Fibroblast of skin of back (primary cell): Measurements from ENCODE around the gene DYNC2LI1. TPM values are rescaled to one million over a fixed set of nuclear protein-coding genes. Genes with fewer than 3 reads are reported as not detected.

Source experiments
- DNase-seq: peaks from one replicate; pipeline ENCODE4 v3.0.0-alpha.2; 2013
- polyA plus RNA-seq, 2 experiments: library from polyadenylated mRNA; unstranded; fragments of 120-200 nt; gene quantifications; one replicate each; pipeline ENCODE4 v1.2.1, GENCODE V29; 2013; ENCODE audit not compliant: insufficient read length in 2 of 2

Gene DYNC2LI1
- polyA plus RNA-seq (2013, experiment 1 of 2; ENCODE audit: insufficient read length) = 9.2 TPM
- 12.6 TPM for polyA plus RNA-seq (2013, experiment 2 of 2; ENCODE audit: insufficient read length)

- DNase-seq = peak; percentile 92
Observed at GRCh38 chr2:43773876-43774613, at the start of gene DYNC2LI1. TSS of gene DYNC2LI1 (plus strand) at chr2:43774039. CDS start at chr2:43774139, 100 bp downstream.

DNA sequence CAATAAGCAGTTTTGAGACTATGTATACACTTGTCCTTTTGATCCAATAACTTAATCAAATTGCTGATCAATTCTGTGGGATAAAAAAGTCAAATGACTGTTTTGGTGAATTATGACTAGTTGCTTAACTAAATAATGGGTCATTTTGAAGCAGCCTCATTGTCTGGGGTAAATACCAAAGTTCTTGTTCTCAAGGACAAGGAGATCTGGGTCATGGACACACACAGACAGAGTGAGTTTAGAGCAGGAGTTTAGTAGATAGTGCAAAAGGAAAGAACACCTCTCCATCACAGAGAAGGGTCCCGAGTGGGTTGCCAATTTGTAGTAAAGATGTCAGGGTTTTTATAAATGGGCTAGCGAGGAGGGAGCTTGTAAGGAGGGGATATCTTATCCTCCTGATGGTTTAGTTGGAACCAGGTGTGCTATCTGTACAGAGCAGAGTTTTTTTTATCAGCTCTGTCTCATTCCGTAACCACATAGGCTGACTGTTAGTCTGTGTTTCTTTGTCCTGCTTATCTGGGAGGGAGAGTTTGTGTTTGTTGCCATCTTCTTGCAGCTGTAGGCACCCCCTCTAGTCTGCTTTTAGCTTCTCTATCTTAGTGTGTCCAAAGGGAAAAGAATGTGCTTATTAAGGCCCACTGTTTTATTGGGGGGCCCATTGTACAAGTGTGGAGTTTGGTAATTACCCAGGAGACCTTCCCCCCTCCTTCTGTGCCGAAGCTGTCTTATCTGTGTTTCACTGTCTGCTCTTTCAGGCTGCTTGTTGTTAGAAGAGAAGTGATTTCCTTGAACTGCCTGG lies 48.9 kb upstream of the DYNC2LI1 start:
- DNase-seq = no peak

DNA sequence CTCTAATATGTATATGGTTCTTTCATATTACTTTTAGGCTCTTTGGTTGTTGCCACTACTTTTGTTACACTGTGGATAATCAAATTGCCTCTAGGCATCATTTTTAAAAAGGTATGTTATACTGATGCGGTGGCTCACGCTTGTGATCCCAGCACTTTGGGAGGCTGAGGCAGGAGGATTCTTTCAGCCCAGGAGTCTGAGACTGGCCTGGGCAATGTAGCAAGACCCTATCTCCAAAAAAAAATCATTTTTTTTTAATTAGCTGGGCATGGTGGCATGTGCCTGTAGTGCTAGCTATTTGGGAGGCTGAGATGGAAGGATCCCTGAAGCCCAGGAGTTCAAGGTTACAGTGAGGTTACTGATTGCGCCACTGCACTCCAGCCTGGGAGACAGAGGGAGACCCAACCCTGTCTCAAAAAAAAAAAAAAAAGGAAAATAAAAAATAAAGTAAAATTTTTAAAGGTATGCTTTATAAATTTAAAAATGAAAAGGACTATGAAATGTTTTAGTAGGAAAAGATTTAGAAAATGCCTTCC lies 48.1 kb upstream of the DYNC2LI1 start:
- no peak for DNase-seq

DNA sequence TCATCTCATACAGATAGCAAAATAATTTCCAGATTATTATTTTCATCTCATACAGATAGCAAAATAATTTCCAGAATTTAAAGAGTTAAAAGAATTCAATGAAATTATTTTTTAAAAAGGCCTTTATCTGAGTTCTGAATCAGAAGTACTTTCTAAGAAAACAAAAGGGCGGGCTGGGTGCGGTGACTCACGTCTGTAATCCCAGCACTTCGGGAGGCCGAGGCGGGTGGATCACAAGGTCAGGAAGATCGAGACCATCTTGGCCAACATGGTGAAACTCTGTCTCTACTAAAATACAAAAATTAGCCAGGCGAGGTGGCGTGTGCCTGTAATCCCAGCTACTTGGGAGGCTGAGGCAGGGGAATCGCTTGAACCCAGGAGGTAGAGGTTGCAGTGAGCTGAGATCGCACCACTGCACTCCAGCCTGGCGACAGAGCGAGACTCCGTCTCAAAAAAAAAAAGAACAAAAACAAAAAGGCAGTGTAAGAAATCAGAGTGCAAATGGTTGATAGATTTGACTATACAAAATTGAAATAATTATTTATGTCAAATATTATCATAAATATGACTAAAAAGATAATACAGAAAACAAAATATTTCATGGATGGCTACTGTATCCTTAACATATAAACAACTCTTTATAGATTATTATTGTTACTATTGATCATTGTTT lies 46.7 kb upstream of the DYNC2LI1 start:
- peak; percentile 67 for DNase-seq

DNA sequence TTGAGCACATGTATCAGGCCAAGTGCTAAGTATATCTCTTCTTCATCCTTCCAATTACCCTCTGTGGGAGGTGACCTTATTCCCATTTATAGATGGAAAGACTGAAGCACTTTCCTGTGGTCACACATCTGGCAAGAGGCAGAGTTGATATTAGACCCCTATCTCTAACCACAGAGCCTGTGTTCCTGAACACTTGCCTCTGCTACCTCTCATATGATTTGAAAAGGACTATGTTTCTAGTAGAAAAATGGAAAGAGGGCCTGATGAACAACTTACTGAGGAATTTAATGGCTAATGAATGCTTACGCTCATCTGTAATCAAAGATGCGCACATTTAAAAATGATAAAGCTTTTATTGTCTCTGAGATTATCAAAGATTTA lies 46.2 kb upstream of the DYNC2LI1 start:
- no peak for DNase-seq

DNA sequence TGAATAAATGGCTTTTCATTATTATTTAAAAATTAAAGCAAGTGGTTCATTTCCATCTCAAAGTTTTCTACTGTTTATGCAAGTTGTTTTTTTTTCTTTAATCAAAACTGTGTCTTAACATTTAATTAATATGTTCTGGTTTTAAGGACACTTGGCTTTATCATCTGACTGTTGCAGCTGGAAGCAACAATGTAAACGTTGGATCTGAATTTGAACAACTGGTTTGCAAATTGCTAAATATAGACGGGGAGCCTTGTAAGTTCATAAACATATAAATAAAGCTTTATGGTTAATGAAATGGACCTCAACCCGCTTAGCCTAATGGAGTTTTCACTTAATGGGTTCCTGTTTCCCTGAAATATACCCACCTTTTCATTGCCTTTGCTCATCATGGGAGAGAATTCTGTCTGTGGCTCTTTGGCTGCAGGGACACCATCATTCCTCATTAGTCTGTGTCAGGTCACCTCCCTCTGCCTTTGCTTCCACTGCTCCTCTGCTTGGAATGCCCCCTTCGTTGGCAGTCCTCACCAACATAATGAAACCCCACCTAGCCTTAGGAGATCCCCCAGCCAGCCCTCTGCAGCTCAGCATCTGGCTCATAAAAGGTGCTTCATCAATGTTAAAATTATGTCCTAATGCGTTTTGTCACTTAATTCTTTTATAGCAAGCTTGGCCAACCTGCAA lies 44.2 kb upstream of the DYNC2LI1 start:
- no peak for DNase-seq

DNA sequence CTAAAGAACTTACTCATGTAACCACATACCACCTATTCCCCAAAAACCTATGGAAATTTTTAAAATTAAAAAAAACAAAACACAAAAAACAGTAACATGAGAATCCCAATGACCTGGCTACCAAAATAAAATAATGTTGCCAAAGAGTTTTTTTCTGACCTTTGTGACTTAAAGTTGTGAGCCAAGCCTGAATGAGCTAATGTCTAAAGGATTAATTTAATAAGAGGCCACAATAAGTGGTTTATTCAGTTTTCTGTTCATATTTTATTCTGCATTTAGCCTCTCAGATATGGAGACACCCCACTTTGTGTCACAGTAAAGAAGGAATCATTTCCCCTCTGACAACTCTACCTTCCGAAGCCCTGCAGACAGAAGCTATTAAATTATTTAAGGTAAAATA lies 42.6 kb upstream of the DYNC2LI1 start:
- no peak for DNase-seq

DNA sequence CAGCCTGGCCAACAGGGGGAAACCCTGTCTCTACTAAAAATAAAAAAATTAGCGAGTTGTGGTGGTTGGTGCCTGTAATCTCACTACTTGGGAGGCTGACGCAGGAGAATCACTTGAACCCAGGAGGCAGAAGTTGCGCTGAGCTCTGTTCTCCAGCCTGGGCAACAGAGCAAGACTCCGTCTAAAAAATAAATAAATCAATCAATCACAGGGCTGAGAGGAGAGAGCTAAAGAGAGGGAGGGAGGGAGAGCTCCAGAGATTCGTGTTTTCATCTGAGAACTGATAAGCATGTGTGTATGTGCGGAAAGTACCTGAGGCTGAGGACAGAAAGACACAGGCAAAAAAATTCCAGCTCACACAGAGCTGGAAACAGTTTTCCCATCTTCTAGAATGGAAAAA lies 37.2 kb upstream of the DYNC2LI1 start:
- DNase-seq = no peak

GRCh38 chr2:43737097-43737854 lies 36.6 kb upstream of the DYNC2LI1 start:
- peak; percentile 91 for DNase-seq

- peak; percentile 33 for DNase-seq
Observed at GRCh38 chr2:43737855-43738254, 36.0 kb upstream of the DYNC2LI1 start.

DNA sequence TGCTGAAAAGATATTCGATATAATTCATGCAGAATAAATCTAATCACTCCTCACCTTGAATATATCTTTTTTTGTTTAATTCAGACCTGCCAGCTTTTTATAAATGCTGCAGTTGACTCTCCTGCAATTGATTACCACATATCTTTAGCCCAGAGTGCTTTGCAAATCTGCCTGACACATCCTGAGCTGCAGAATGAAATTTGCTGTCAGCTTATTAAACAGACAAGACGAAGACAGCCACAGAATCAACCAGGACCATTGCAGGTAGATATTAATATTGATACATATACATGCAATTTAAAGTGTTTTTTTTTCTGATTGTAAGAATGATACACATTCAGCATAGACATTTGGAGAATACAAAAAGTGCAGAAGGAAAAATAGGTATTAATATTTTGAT lies 35.6 kb upstream of the DYNC2LI1 start:
- no peak for DNase-seq

- DNase-seq = no peak
Observed at GRCh38 chr2:43743706-43744105, 30.1 kb upstream of the DYNC2LI1 start.

GRCh38 chr2:43745457-43745856 lies 28.4 kb upstream of the DYNC2LI1 start:
- peak; percentile 81 for DNase-seq

- no peak for DNase-seq
Observed at GRCh38 chr2:43748333-43748732, 25.5 kb upstream of the DYNC2LI1 start.

GRCh38 chr2:43749583-43749982 lies 24.3 kb upstream of the DYNC2LI1 start:
- no peak for DNase-seq

GRCh38 chr2:43751476-43751990 lies 22.3 kb upstream of the DYNC2LI1 start:
- DNase-seq = no peak

DNA sequence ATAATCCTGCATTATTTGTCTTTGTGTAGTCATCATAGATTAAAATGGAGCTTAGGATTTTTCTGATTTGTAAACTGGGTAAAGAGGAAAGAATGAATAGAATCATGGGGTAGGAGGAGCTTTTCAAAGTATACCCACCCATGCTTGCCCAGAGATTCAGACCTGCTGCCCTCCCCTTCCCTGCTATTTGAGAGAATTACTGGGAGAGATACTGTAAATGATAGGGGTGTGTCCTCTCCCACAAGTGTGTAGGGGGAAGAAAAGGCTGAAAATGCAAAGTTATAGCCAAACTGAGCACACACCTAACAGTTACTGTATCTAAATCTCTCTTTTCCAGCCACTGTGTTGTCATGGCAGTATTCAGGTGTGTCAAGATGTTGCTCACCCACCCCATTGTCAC lies 21.5 kb upstream of the DYNC2LI1 start:
- no peak for DNase-seq

DNA sequence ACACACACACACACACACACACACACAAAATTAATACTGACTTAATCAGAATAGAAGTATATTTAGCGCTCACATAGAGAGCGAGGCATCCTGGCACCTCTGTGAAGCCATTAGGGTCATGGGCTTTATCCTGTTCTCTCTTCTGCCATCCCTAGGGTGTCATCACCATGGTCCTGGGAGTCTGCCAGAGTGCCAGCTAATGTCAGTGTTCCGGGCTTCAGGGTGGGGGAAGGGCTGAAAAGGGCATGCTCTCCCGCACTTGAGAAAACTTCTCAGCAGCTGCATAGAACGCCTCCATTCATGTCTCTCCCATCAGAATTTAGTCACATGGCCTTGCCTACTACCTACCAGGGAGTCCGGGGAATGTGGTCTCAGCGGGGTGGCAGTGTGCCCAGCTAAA lies 19.7 kb upstream of the DYNC2LI1 start:
- no peak for DNase-seq

GRCh38 chr2:43758739-43759138 lies 15.1 kb upstream of the DYNC2LI1 start:
- DNase-seq = peak; percentile 52

- peak; percentile 73 for DNase-seq
Observed at GRCh38 chr2:43759195-43759594, 14.6 kb upstream of the DYNC2LI1 start.

DNA sequence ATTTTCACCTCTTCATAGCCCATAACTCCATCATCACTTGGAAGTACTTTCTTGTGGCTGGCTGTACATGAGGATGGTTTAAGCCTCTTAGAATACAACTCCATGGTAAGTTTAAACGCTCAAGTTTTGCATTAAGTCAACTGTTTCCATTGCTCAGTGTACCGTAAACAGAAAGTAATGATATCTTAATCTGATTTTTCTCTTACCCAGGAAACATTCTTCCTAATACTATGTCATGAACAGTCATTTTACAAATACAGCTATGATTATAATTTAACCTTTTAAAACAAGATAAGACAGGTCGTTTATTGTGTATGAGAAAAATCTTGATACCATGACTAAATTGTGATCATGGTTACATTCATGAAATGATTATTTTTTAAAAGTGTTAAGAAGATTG lies 11.6 kb upstream of the DYNC2LI1 start:
- DNase-seq = no peak
